Measurements from ENCODE around the gene IPO13.

Gene IPO13

GRCh38 chr1:43931711-43932660 lies 14.8 kb upstream of the IPO13 start:
- DNase-seq = no peak

- peak; percentile 77 for DNase-seq
Observed at GRCh38 chr1:43932786-43933385, 13.9 kb upstream of the IPO13 start.

GRCh38 chr1:43933386-43934100 lies 13.2 kb upstream of the IPO13 start, which contains the start of gene ARTN:
Gene ARTN, plus strand, starts transcription at chr1:43933801. Its CDS starts 1,856 bp downstream, at chr1:43935657.
- DNase-seq = no peak

- peak; percentile 65 for DNase-seq
Observed at GRCh38 chr1:43934101-43934985, 12.4 kb upstream of the IPO13 start.

- DNase-seq = no peak
Observed at GRCh38 chr1:43934986-43935324, 11.8 kb upstream of the IPO13 start.

GRCh38 chr1:43935711-43936427 lies 10.9 kb upstream of the IPO13 start:
- no peak for DNase-seq

GRCh38 chr1:43936431-43937151 lies 10.2 kb upstream of the IPO13 start:
- no peak for DNase-seq

- DNase-seq = no peak
Observed at GRCh38 chr1:43937179-43937865, 9.4 kb upstream of the IPO13 start.

- DNase-seq = no peak
Observed at GRCh38 chr1:43938383-43938782, 8.4 kb upstream of the IPO13 start.

GRCh38 chr1:43938892-43939587 lies 7.7 kb upstream of the IPO13 start:
- DNase-seq = no peak

- DNase-seq = no peak
Observed at GRCh38 chr1:43942411-43942810, 4.3 kb upstream of the IPO13 start.

GRCh38 chr1:43944860-43945259 lies 1.9 kb upstream of the IPO13 start:
- DNase-seq = no peak

- no peak for DNase-seq
Observed at GRCh38 chr1:43945674-43946235, 995 bp upstream of the IPO13 start.

GRCh38 chr1:43947061-43947873 lies 517 bp downstream of the IPO13 start:
- DNase-seq = no peak

- no peak for DNase-seq
Observed at GRCh38 chr1:43947874-43948437, 1.2 kb downstream of the IPO13 start.

- no peak for DNase-seq
Observed at GRCh38 chr1:43949678-43950077, 2.9 kb downstream of the IPO13 start.

- no peak for DNase-seq
Observed at GRCh38 chr1:43951021-43951985, 4.6 kb downstream of the IPO13 start.
